HepG2 (cell line): ENCODE results near the gene GLTPD2. TPM values are rescaled to one million over a fixed set of nuclear protein-coding genes. Genes with fewer than 3 reads are reported as not detected.

Experiments used
- AHR ChIP-seq: IDR thresholded peaks from 2 replicates; pipeline ENCODE4 v1.6.1; 2018; ENCODE audit warnings: missing genetic modification reagents, missing compliant biosample characterization
- BCLAF1 ChIP-seq: fragments of 450-650 bp; IDR thresholded peaks from 2 replicates; pipeline ENCODE4 v1.6.1; 2017; ENCODE audit warnings: mild to moderate bottlenecking
- CTCF ChIP-seq: sonication (generic); formaldehyde crosslinking; IDR thresholded peaks from 2 replicates; pipeline ENCODE4 v1.5.0; 2020; ENCODE audit warnings: mild to moderate bottlenecking, missing genetic modification reagents, moderate library complexity
- ETV6 ChIP-seq: sonication (generic); formaldehyde crosslinking; conservative IDR thresholded peaks from 2 replicates; pipeline ENCODE4 v1.4.0; 2020; ENCODE audit warnings: missing genetic modification reagents
- HMG20B ChIP-seq: conservative IDR thresholded peaks from 2 replicates; pipeline ENCODE4 v1.6.1; 2016; ENCODE audit warnings: missing genetic modification reagents, missing compliant biosample characterization
- HNF4G ChIP-seq, 2 experiments: sonication (generic) in 1 of 2; formaldehyde crosslinking in 1 of 2; IDR thresholded peaks; 2 replicates each; pipeline versions ENCODE4 v1.4.0 to v1.6.1; 2011 to 2020; ENCODE audit warnings: borderline replicate concordance in 2 of 2, low read depth in 2 of 2, mild to moderate bottlenecking in 2 of 2, low read length in 1 of 2, missing genetic modification reagents in 1 of 2, moderate library complexity in 1 of 2
- LCORL ChIP-seq, 2 experiments: fragments of 450-650 bp in 1 of 2; sonication (generic) in 1 of 2; formaldehyde crosslinking in 1 of 2; IDR thresholded peaks; 2 replicates each; pipeline versions ENCODE4 v1.5.0 to v1.6.1; 2017 to 2020; ENCODE audit warnings: antibody characterized with exemption in 1 of 2, missing genetic modification reagents in 1 of 2
- MAFF ChIP-seq: IDR thresholded peaks from 2 replicates; pipeline ENCODE4 v1.6.1; 2011; ENCODE audit warnings: low read depth, low read length, improper control_type of control experiment
- MAFK ChIP-seq, 2 experiments: IDR thresholded peaks in 1 of 2; conservative IDR thresholded peaks in 1 of 2; 2 replicates each; pipeline ENCODE4 v1.6.1; 2011; ENCODE audit warnings: improper control_type of control experiment in 2 of 2, low read length in 2 of 2
- MATR3 ChIP-seq: sonication (generic); formaldehyde crosslinking; IDR thresholded peaks from 2 replicates; pipeline ENCODE4 v1.4.0; 2020; ENCODE audit warnings: missing genetic modification reagents
- MAX ChIP-seq: IDR thresholded peaks from 2 replicates; pipeline ENCODE4 v1.6.1; 2012; ENCODE audit warnings: inconsistent platforms
- MEF2D ChIP-seq: sonication (generic); formaldehyde crosslinking; IDR thresholded peaks from 2 replicates; pipeline ENCODE4 v1.5.1; 2020; ENCODE audit warnings: mild to moderate bottlenecking, missing genetic modification reagents
- MEIS2 ChIP-seq: sonication (generic); formaldehyde crosslinking; IDR thresholded peaks from 2 replicates; pipeline ENCODE4 v1.9.0; 2021; ENCODE audit warnings: mild to moderate bottlenecking, missing genetic modification reagents
- SAFB2 ChIP-seq: sonication (generic); formaldehyde crosslinking; IDR thresholded peaks from 2 replicates; pipeline ENCODE4 v1.5.1; 2020; ENCODE audit warnings: missing genetic modification reagents, low read depth, mild to moderate bottlenecking, borderline replicate concordance
- SALL2 ChIP-seq: sonication (generic); formaldehyde crosslinking; IDR thresholded peaks from 2 replicates; pipeline ENCODE4 v1.8.1; 2023; ENCODE audit warnings: mild to moderate bottlenecking, missing genetic modification reagents, inconsistent platforms
- SUZ12 ChIP-seq: fragments of 150-350 bp; IDR thresholded peaks from 2 replicates; pipeline ENCODE4 v1.6.1; 2014; ENCODE audit warnings: low read depth, low read length
- TGIF2 ChIP-seq: IDR thresholded peaks from 2 replicates; pipeline ENCODE4 v1.6.1; 2016; ENCODE audit warnings: control low read depth, missing compliant biosample characterization
- THAP11 ChIP-seq: IDR thresholded peaks from 2 replicates; pipeline ENCODE4 v1.6.1; 2016; ENCODE audit warnings: missing biosample characterization, missing genetic modification reagents
- TRAFD1 ChIP-seq: sonication (generic); formaldehyde crosslinking; IDR thresholded peaks from 2 replicates; pipeline ENCODE4 v1.5.1; 2020; ENCODE audit warnings: missing genetic modification reagents, mild to moderate bottlenecking, borderline replicate concordance
- ZMYM3 ChIP-seq: sonication (generic); formaldehyde crosslinking; IDR thresholded peaks from 2 replicates; pipeline ENCODE4 v1.5.1; 2020; ENCODE audit warnings: mild to moderate bottlenecking, missing genetic modification reagents
- ZNF235 ChIP-seq: sonication (generic); formaldehyde crosslinking; IDR thresholded peaks from 2 replicates; pipeline ENCODE4 v1.8.1; 2023; ENCODE audit warnings: mild to moderate bottlenecking, missing genetic modification reagents, borderline replicate concordance
- ZNF841 ChIP-seq: sonication (generic); formaldehyde crosslinking; IDR thresholded peaks from 2 replicates; pipeline ENCODE4 v1.8.1; 2023; ENCODE audit warnings: missing genetic modification reagents, borderline replicate concordance
- ZSCAN31 ChIP-seq: sonication (generic); formaldehyde crosslinking; IDR thresholded peaks from 2 replicates; pipeline ENCODE4 v1.5.0; 2020; ENCODE audit warnings: low read depth, mild to moderate bottlenecking, missing genetic modification reagents
- polyA plus RNA-seq, 8 experiments: library from polyadenylated mRNA; depleted of rRNA in 3 of 8; stranded (reverse) in 7 of 8; unstranded in 1 of 8; fragments of >200 nt; fragmentation: Illumina TruSeq in 4 of 8; extraction: Trizol in 4 of 8; gene quantifications; 2 replicates each; pipeline versions ENCODE4 v1.2.1 to v1.2.3, GENCODE V29; 2011 to 2016; ENCODE audit warnings: low read depth in 4 of 8, missing spikeins in 1 of 8, mixed read lengths in 1 of 8; ENCODE audit not compliant: insufficient read depth in 1 of 8
- total RNA-seq, 5 experiments: library from RNA; depleted of rRNA; stranded (reverse); fragments of >200 nt; fragmentation: Illumina TruSeq; extraction: Trizol; gene quantifications; 2 replicates each; pipeline ENCODE4 v1.2.3, GENCODE V29; 2016; ENCODE audit warnings: low read depth in 1 of 5

The GLTPD2 gene
- total and polyA plus RNA-seq, 2 of the 13 experiments (the other 11 are each of a cell fraction or from before 2014, with no cell fraction given): 7.5 to 12.9 TPM

GRCh38 chr17:4771519-4772234 lies 17.1 kb upstream of the GLTPD2 start, which contains the start of gene TM4SF5 (continued):
- TF ChIP-seq THAP11 (peak; percentile 79), ZNF235 (CRISPR knock-in tag) (0 out of 2 replicates have a peak, but pooled peaks have one; percentile 37), HNF4G (IDR thresholded peaks at IDR 0.05; ENCODE audit: borderline replicate concordance, low read depth, low read length) (peak; percentile 83), HNF4G (CRISPR knock-in tag; IDR thresholded peaks at IDR 0.05; ENCODE audit: borderline replicate concordance, low read depth) (peak; percentile 88; the same call in 1 of the 2 replicates), TRAFD1 (CRISPR knock-in tag) (no peak), MAFK (conservative IDR thresholded peaks at IDR 0.05 in 1 of 2, IDR thresholded peaks at IDR 0.05 in 1 of 2; ENCODE audit: low read length in 2 of 2) (no peak), SALL2 (peak; percentile 79), HMG20B (0 out of 2 replicates have a peak, but pooled peaks have one; percentile 15), ZNF841 (CRISPR knock-in tag) (no peak), MAFF (no peak), MATR3 (no peak), SUZ12 (no peak), MEF2D (CRISPR knock-in tag) (0 out of 2 replicates have a peak, but pooled peaks have one; percentile 65), SAFB2 (CRISPR knock-in tag) (peak; percentile 65; the same call in 1 of the 2 replicates), ZMYM3 (CRISPR knock-in tag) (peak; percentile 93), BCLAF1 (no peak), ZSCAN31 (CRISPR knock-in tag) (peak; percentile 89; the same call in 1 of the 2 replicates), MEIS2 (CRISPR knock-in tag) (peak; percentile 90), CTCF (CRISPR knock-in tag) (peak; percentile 41), AHR (CRISPR knock-in tag) (no peak; the same call in 1 of the 2 replicates), LCORL (IDR thresholded peaks at IDR 0.05) (no peak), LCORL (CRISPR knock-in tag; IDR thresholded peaks at IDR 0.05) (peak; percentile 37; the same call in 1 of the 2 replicates), MAX (peak; percentile 93), TGIF2 (CRISPR knock-in tag) (peak; percentile 99), ETV6 (CRISPR knock-in tag) (no peak)
